IMR-90 (cell line): ENCODE measurements around the gene ALG6.

Source experiments
- MAFK ChIP-seq: IDR thresholded peaks from 2 replicates; pipeline ENCODE4 v1.6.1; 2012; ENCODE audit warnings: low read depth, low read length, improper control_type of control experiment
- RCOR1 ChIP-seq: IDR thresholded peaks from 2 replicates; pipeline ENCODE4 v1.6.1; 2012; ENCODE audit warnings: mild to moderate bottlenecking, low read length, improper control_type of control experiment; ENCODE audit not compliant: insufficient replicate concordance
- RFX5 ChIP-seq: IDR thresholded peaks from 2 replicates; pipeline ENCODE4 v1.8.0; 2012; ENCODE audit warnings: low read depth, mild to moderate bottlenecking, low read length, moderate library complexity
- TF ChIP-seq, protein P1 (sequence below): conservative IDR thresholded peaks from 2 replicates; pipeline ENCODE4 v1.5.1; 2012; ENCODE audit warnings: mild to moderate bottlenecking, low read depth, low read length, improper control_type of control experiment

DNA sequence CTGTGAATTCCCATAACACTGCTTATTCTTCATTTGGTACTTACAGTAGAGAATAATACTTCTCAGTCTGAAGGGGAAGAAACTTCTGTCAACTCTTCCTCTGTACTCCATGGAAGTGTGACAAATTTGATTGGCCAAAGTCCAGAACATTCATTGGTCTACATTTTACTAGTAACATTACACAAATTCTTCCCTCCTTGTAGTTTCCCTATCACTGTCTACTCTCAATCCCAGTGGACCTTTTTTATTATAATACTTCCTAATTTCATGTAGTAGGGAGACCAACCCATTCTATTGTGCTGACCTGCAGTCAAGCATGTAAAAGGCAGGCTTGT lies 74.7 kb downstream of the ALG6 start:
- TF ChIP-seq, protein P1, sequence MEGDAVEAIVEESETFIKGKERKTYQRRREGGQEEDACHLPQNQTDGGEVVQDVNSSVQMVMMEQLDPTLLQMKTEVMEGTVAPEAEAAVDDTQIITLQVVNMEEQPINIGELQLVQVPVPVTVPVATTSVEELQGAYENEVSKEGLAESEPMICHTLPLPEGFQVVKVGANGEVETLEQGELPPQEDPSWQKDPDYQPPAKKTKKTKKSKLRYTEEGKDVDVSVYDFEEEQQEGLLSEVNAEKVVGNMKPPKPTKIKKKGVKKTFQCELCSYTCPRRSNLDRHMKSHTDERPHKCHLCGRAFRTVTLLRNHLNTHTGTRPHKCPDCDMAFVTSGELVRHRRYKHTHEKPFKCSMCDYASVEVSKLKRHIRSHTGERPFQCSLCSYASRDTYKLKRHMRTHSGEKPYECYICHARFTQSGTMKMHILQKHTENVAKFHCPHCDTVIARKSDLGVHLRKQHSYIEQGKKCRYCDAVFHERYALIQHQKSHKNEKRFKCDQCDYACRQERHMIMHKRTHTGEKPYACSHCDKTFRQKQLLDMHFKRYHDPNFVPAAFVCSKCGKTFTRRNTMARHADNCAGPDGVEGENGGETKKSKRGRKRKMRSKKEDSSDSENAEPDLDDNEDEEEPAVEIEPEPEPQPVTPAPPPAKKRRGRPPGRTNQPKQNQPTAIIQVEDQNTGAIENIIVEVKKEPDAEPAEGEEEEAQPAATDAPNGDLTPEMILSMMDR = no peak
- TF ChIP-seq RCOR1 (no peak), MAFK (no peak), RFX5 (no peak)
